ENCODE data around the gene DEFB114. TPM values are rescaled to one million over a fixed set of nuclear protein-coding genes. Genes with fewer than 3 reads are reported as not detected.

DEFB114 gene
- total RNA-seq: not detected in 2 replicates

GRCh38 chr6:49964064-49964463, at the start of gene DEFB114:
TSS of gene DEFB114 (minus strand) at chr6:49964164. CDS start at chr6:49964105, 59 bp downstream.

DNA sequence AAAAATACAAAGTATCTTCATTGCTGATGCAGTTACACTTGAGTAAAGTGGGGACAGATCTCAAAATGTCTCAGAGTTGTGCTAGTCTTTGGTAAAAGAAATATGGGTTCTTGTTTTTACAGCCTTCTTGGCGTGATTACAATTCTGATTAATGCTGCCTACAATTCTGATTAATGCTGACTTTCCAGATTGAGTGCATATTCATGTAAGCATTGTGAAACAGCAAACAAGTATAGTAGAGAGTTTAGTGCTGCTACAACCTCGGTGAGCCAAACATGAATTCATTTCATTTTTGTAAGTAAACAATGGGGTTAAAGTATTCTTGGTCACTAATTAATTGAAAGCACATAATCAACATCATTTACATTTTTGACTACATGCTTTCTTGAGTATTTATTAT, 5.6 kb upstream of the DEFB114 start, which contains the start of gene DEFB113:
Gene DEFB113 (minus strand): TSS at position 21 of the 400 bp plus-strand sequence. CDS start 0 bp downstream, at position 21.

Other genes with a start within 250 kb of the DEFB114 start
- not detected in 2 replicates for gene CRISP3, start 219.8 kb downstream of the DEFB114 start, total RNA-seq
- not detected in 2 replicates for gene PGK2, start 176.9 kb downstream of the DEFB114 start, total RNA-seq
- gene CRISP1, start 97.6 kb downstream of the DEFB114 start, total RNA-seq: not detected in 2 replicates
- gene DEFB113, start 5.5 kb upstream of the DEFB114 start, total RNA-seq: not detected in 2 replicates
- not detected in 2 replicates for gene DEFB110, start 57.8 kb upstream of the DEFB114 start, total RNA-seq
- not detected in 2 replicates for gene DEFB112, start 85.8 kb upstream of the DEFB114 start, total RNA-seq